Ectodermal cell (in vitro differentiated cells): Measurements from ENCODE around the gene CDH13.

Source experiments
- H3K27ac ChIP-seq: 2 replicates; pipeline ENCODE4 v1.7.0; 2013; ENCODE audit warnings: mild to moderate bottlenecking, low read depth, low read length; ENCODE audit not compliant: insufficient read depth, poor library complexity, severe bottlenecking
- H3K27me3 ChIP-seq: 2 replicates; pipeline ENCODE4 v1.7.0; 2013; ENCODE audit warnings: mild to moderate bottlenecking, low read length; ENCODE audit not compliant: insufficient read depth, control insufficient read depth, poor library complexity, severe bottlenecking
- H3K36me3 ChIP-seq: one replicate; pipeline ENCODE4 v1.7.0; 2013; ENCODE audit warnings: low read length; ENCODE audit not compliant: control insufficient read depth, insufficient read depth
- H3K4me1 ChIP-seq: one replicate; pipeline ENCODE4 v1.7.0; 2013; ENCODE audit warnings: low read length; ENCODE audit not compliant: control insufficient read depth, insufficient read depth
- H3K4me3 ChIP-seq: 2 replicates; pipeline ENCODE4 v1.7.0; 2013; ENCODE audit warnings: low read depth, low read length, control low read depth; ENCODE audit not compliant: insufficient read depth
- H3K9me3 ChIP-seq: 2 replicates; pipeline ENCODE4 v1.7.0; 2013; ENCODE audit warnings: mild to moderate bottlenecking, low read length, moderate library complexity; ENCODE audit not compliant: control insufficient read depth
- WGBS, 2 experiments: methylation state at CpG; one replicate each; pipeline ENCODE4 v1.1.7; 2013; ENCODE audit warnings: missing lambda C conversion rate in 2 of 2; 5-methylcytosine and 5-hydroxymethylcytosine counted together

The CDH13 gene

GRCh38 chr16:83743241-83743640, 1116.5 kb downstream of the CDH13 start:
- Histone ChIP-seq H3K4me1 (peaks cover 8% of the 10 kb centered on the region), H3K9me3 (no peaks in the 10 kb centered on the region), H3K27ac (no peak overlapping the region), H3K27me3 (no peaks in the 10 kb centered on the region), H3K4me3 (no peak overlapping the region), H3K36me3 (no peaks in the 10 kb centered on the region)
- 94 to 99% methylated on average over 4 of the region's 4 CpGs for WGBS, 2 experiments

- Histone ChIP-seq H3K9me3 (no peaks in the 10 kb centered on the region), H3K36me3 (no peaks in the 10 kb centered on the region), H3K27ac (no peak overlapping the region), H3K4me1 (peaks cover 8% of the 10 kb centered on the region), H3K27me3 (no peaks in the 10 kb centered on the region), H3K4me3 (no peak overlapping the region)
- WGBS, 2 experiments: 90 to 94% methylated on average over 6 of the region's 6 CpGs
Observed at GRCh38 chr16:83743720-83744119, 1117.0 kb downstream of the CDH13 start.

- Histone ChIP-seq H3K27ac (peak overlapping the region; percentile 47), H3K4me1 (peaks cover 8% of the 10 kb centered on the region), H3K4me3 (no peak overlapping the region), H3K36me3 (no peaks in the 10 kb centered on the region), H3K27me3 (no peaks in the 10 kb centered on the region), H3K9me3 (no peaks in the 10 kb centered on the region)
- 59 to 73% methylated on average over 12 of the region's 12 CpGs for WGBS, 2 experiments
Observed at GRCh38 chr16:83744441-83744981, 1117.7 kb downstream of the CDH13 start.

- H3K27ac ChIP-seq: no peak overlapping the region
- H3K27me3 ChIP-seq: no peaks in the 10 kb centered on the region
- H3K4me3 ChIP-seq: no peak overlapping the region
- no peaks in the 10 kb centered on the region for H3K9me3 ChIP-seq
- no peaks in the 10 kb centered on the region for H3K36me3 ChIP-seq
- peaks cover 8% of the 10 kb centered on the region for H3K4me1 ChIP-seq
Observed at GRCh38 chr16:83746611-83747010, 1119.8 kb downstream of the CDH13 start.

GRCh38 chr16:83747936-83748335, 1121.2 kb downstream of the CDH13 start:
- H3K36me3 ChIP-seq: no peaks in the 10 kb centered on the region
- WGBS, 2 experiments: 91 to 96% methylated on average over 3 of the region's 3 CpGs

GRCh38 chr16:83755391-83755790, 1128.6 kb downstream of the CDH13 start:
- H3K4me1 ChIP-seq: no peaks in the 10 kb centered on the region
- H3K9me3 ChIP-seq: no peaks in the 10 kb centered on the region
- H3K36me3 ChIP-seq: no peaks in the 10 kb centered on the region
- no peaks in the 10 kb centered on the region for H3K27me3 ChIP-seq
- H3K27ac ChIP-seq: no peak overlapping the region
- H3K4me3 ChIP-seq: no peak overlapping the region

More at GRCh38 chr16:83747936-83748335, 1121.2 kb downstream of the CDH13 start:
- H3K27ac ChIP-seq: no peak overlapping the region
- no peaks in the 10 kb centered on the region for H3K27me3 ChIP-seq
- peaks cover 8% of the 10 kb centered on the region for H3K4me1 ChIP-seq
- H3K4me3 ChIP-seq: no peak overlapping the region
- H3K9me3 ChIP-seq: no peaks in the 10 kb centered on the region

GRCh38 chr16:83762141-83762991, 1135.6 kb downstream of the CDH13 start:
- no peaks in the 10 kb centered on the region for H3K27me3 ChIP-seq
- H3K36me3 ChIP-seq: no peaks in the 10 kb centered on the region
- no peaks in the 10 kb centered on the region for H3K4me1 ChIP-seq
- no peak overlapping the region for H3K4me3 ChIP-seq
- H3K9me3 ChIP-seq: no peaks in the 10 kb centered on the region
- 92 to 95% methylated on average over 11 of the region's 11 CpGs for WGBS, 2 experiments
- H3K27ac ChIP-seq: peak overlapping the region; percentile 4

- Histone ChIP-seq H3K9me3 (no peaks in the 10 kb centered on the region), H3K36me3 (no peaks in the 10 kb centered on the region), H3K4me1 (no peaks in the 10 kb centered on the region), H3K27me3 (no peaks in the 10 kb centered on the region), H3K27ac (no peak overlapping the region), H3K4me3 (no peak overlapping the region)
- 92 to 94% methylated on average over 5 of the region's 5 CpGs for WGBS, 2 experiments
Observed at GRCh38 chr16:83762992-83763358, 1136.2 kb downstream of the CDH13 start.

- WGBS, 2 experiments: 77 to 82% methylated on average over 2 of the region's 2 CpGs
- H3K36me3 ChIP-seq: no peaks in the 10 kb centered on the region
- H3K4me1 ChIP-seq: no peaks in the 10 kb centered on the region
- H3K9me3 ChIP-seq: no peaks in the 10 kb centered on the region
- H3K27ac ChIP-seq: no peak overlapping the region
- no peak overlapping the region for H3K4me3 ChIP-seq
- no peaks in the 10 kb centered on the region for H3K27me3 ChIP-seq
Observed at GRCh38 chr16:83768986-83769385, 1142.2 kb downstream of the CDH13 start.

- WGBS, 2 experiments: 63 to 65% methylated on average over 5 of the region's 5 CpGs
- no peaks in the 10 kb centered on the region for H3K4me1 ChIP-seq
- H3K4me3 ChIP-seq: no peak overlapping the region
Observed at GRCh38 chr16:83769397-83770008, 1142.7 kb downstream of the CDH13 start.

More at GRCh38 chr16:83769397-83770008, 1142.7 kb downstream of the CDH13 start:
- no peaks in the 10 kb centered on the region for H3K36me3 ChIP-seq
- H3K27me3 ChIP-seq: no peaks in the 10 kb centered on the region
- H3K9me3 ChIP-seq: no peaks in the 10 kb centered on the region
- H3K27ac ChIP-seq: no peak overlapping the region
